ENCODE data around the gene KRT4. TPM values are rescaled to one million over a fixed set of nuclear protein-coding genes. Genes with fewer than 3 reads are reported as not detected.

Gene KRT4
- not detected for total RNA-seq (2013)
- polyA plus RNA-seq, result not detected
- polyA minus RNA-seq, result not detected in 2 replicates
- total RNA-seq, result 0 to 0.45 (median 0) reads per million in 11 experiments

DNA sequence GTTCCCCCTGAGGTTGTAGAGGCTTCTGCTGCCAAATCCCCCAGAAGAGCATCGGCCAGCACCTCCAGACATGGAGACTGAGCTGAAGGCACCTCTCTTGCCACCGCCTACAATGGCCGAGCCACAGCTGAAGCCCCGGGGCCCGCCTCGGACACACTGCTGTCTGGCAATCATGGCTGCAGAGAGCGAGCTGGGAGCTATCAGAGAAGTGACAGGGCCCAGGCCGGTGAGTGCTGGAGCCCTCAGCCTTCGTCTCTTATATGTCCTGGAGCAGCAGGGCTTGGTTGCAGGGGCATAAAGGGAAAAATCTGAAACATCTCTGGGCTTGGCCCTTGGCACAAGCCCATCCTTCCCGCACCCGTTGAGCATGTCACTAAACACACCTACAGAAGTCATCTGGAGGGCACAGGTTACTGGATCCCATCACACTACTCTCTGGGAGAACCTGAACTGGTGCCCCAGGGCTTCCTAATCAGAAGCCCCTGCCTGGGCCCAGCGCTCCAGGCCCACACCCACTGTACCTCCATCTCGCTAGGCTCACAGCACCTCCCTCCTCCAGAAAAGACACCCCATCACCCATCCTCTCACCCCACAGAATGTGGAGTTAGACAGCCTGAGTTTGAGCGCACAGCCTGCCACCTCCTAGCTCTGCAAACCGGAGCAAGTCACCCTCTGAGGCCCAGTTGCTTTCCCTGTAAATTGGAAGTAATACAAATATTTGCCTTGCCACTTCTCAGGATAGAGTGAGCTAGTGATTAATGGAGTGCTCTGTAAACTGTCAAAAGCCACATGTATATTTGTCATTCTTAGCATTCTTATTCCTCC, at the start of gene KRT4:
Gene KRT4 (minus strand): TSS at position 232 of the 825 bp plus-strand sequence. CDS start 58 bp downstream, at position 174.
- Histone ChIP-seq H3K9me3 (replicated peaks in 1 of 2; ENCODE audit: control insufficient read depth in 1 of 2, insufficient read depth in 1 of 2, low read length in 2 of 2) (no peaks in the 10 kb centered on the region), H3K9ac (ENCODE audit: insufficient read depth, low read length, poor library complexity, severe bottlenecking) (no peak within 1 kb of the TSS), H3K36me3 (replicated peaks in 1 of 2; ENCODE audit: control insufficient read depth in 1 of 2, insufficient read depth in 2 of 2, low read length in 2 of 2) (no peaks in the 10 kb centered on the region), H3K27me3 (ENCODE audit: control insufficient read depth in 2 of 2, insufficient read depth in 2 of 2, low read length in 2 of 2) (no peaks in the 10 kb centered on the region), H3K4me1 (ENCODE audit: control insufficient read depth in 1 of 2, insufficient read depth in 2 of 2, low read length in 2 of 2) (no peaks in the 10 kb centered on the region), H4K20me1 (ENCODE audit: insufficient read depth, low read length) (no peaks in the 10 kb centered on the region), H3K27ac (ENCODE audit: low read depth in 1 of 2, low read length in 2 of 2) (no peak within 1 kb of the TSS), H3K4me3 (replicated peaks in 1 of 3; ENCODE audit: low read depth in 2 of 3, low read length in 3 of 3) (no peak within 1 kb of the TSS), H3K4me2 (replicated peaks; ENCODE audit: extremely low read depth, low read length, poor library complexity, severe bottlenecking) (no peak within 1 kb of the TSS), H2AFZ (ENCODE audit: insufficient read depth, low read depth, low read length, poor library complexity, severe bottlenecking) (no peak within 1 kb of the TSS), H3K79me2 (ENCODE audit: insufficient read depth, low read length) (no peaks in the 10 kb centered on the region)
- H3K27me3 Mint-ChIP-seq (ENCODE audit: low read depth in 3 of 3), result peaks cover 2 to 9% (median 5%) of the 10 kb centered on the region in 3 donors
- intact Hi-C loops (cut with micrococcal nuclease), result no loop called here
- H3K4me3 Mint-ChIP-seq, result no peak within 1 kb of the TSS
- no peaks in the 10 kb centered on the region for H3K36me3 Mint-ChIP-seq
- no peaks in the 10 kb centered on the region for H3K4me1 Mint-ChIP-seq
- H3K9me3 Mint-ChIP-seq, result peaks cover 0 to 2% (median 0%) of the 10 kb centered on the region in 7 donors
- no peak for DNase-seq
- WGBS (ENCODE audit: insufficient coverage), result 89% methylated on average over 14 of the region's 15 CpGs
- no peak within 1 kb of the TSS for H3K27ac Mint-ChIP-seq
- no peak for TF ChIP-seq CTCF (IDR thresholded peaks at IDR 0.05)

DNA sequence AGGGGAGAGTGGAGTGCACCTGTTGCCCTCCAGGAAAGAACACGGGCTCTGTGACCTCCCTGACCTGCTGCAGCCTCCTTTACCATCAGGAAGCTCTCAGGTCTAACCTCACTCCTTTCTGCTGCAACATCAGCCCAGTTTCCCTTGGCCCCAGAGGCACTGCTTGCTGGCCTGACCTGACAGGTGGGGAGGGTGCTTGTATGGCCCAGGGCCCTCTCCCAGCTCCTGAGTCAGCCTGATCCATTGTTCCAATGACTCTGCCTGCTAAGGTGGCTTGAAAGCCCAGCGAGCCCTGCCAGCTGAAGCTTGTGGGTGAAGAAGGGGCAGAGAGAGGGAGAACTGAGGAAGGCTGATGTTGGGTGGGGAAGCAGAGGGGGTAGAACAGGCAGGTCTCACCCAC, 48.1 kb upstream of the KRT4 start:
- TF ChIP-seq CTCF (IDR thresholded peaks at IDR 0.05), result no peak
- Histone ChIP-seq H2AFZ (ENCODE audit: insufficient read depth, low read depth, low read length, poor library complexity, severe bottlenecking) (no peak overlapping the region), H3K4me2 (replicated peaks; ENCODE audit: extremely low read depth, low read length, poor library complexity, severe bottlenecking) (no peak overlapping the region), H4K20me1 (ENCODE audit: insufficient read depth, low read length) (no peaks in the 10 kb centered on the region), H3K79me2 (ENCODE audit: insufficient read depth, low read length) (no peaks in the 10 kb centered on the region), H3K4me3 (replicated peaks in 1 of 3; ENCODE audit: low read depth in 2 of 3, low read length in 3 of 3) (no peak overlapping the region), H3K27ac (ENCODE audit: low read depth in 1 of 2, low read length in 2 of 2) (no peak overlapping the region), H3K36me3 (replicated peaks in 1 of 2; ENCODE audit: control insufficient read depth in 1 of 2, insufficient read depth in 2 of 2, low read length in 2 of 2) (no peaks in the 10 kb centered on the region), H3K4me1 (ENCODE audit: control insufficient read depth in 1 of 2, insufficient read depth in 2 of 2, low read length in 2 of 2) (peaks cover 8 to 10% of the 10 kb centered on the region in 2 donors), H3K9me3 (replicated peaks in 1 of 2; ENCODE audit: control insufficient read depth in 1 of 2, insufficient read depth in 1 of 2, low read length in 2 of 2) (no peaks in the 10 kb centered on the region), H3K27me3 (ENCODE audit: control insufficient read depth in 2 of 2, insufficient read depth in 2 of 2, low read length in 2 of 2) (peaks cover 0 to 2% of the 10 kb centered on the region in 2 donors), H3K9ac (ENCODE audit: insufficient read depth, low read length, poor library complexity, severe bottlenecking) (no peak overlapping the region)
- intact Hi-C loops (cut with micrococcal nuclease), result no loop called here
- Mint-ChIP-seq H3K36me3 (no peaks in the 10 kb centered on the region), H3K27me3 (ENCODE audit: low read depth in 3 of 3) (peaks cover 2 to 5% (median 3%) of the 10 kb centered on the region in 3 donors), H3K4me1 (peaks cover 16% of the 10 kb centered on the region), H3K9me3 (no peaks in the 10 kb centered on the region), H3K4me3 (no peak overlapping the region), H3K27ac (peak overlapping the region in 1 of 7 donors; percentile 3)
- WGBS (ENCODE audit: insufficient coverage), result 73% methylated on average over 2 of the region's 2 CpGs
- DNase-seq, result no peak

Measured in CD14-positive monocyte (primary cell).